Heart right ventricle (tissue), 16 donors: ENCODE results near the gene EDIL3. TPM values are rescaled to one million over a fixed set of nuclear protein-coding genes. Genes with fewer than 3 reads are reported as not detected.

ENCODE experiments used
- ATAC-seq, 8 donors: fragments of 200-7000 bp; cut with Tn5 transposase; one replicate each; pipeline ENCODE4 v1.9.1; 2020; ENCODE audit warnings: mild to moderate bottlenecking in 8 of 8, moderate library complexity in 8 of 8, moderate number of reproducible peaks in 1 of 8
- DNase-seq, 2 donors: peaks; one replicate each; pipeline ENCODE4 v3.0.0-alpha.2; 2020
- H3K27ac ChIP-seq, 10 donors: fragments of 200-600 bp; sonication (generic) in 2 of 10; one replicate each; pipeline versions ENCODE4 v1.5.0 to v1.8.0; 2020 to 2022; ENCODE audit warnings: mild to moderate bottlenecking in 3 of 10
- H3K27me3 ChIP-seq, 7 donors: fragments of 200-600 bp; one replicate each; pipeline ENCODE4 v1.8.0; 2021 to 2022; ENCODE audit warnings: mild to moderate bottlenecking in 2 of 7
- H3K36me3 ChIP-seq, 9 donors: fragments of 200-600 bp; sonication (generic) in 1 of 9; one replicate each; pipeline versions ENCODE4 v1.5.0 to v1.8.0; 2020 to 2022; ENCODE audit warnings: mild to moderate bottlenecking in 2 of 9
- H3K4me1 ChIP-seq, 9 donors: fragments of 200-600 bp; sonication (generic) in 1 of 9; one replicate each; pipeline versions ENCODE4 v1.5.0 to v1.8.0; 2020 to 2022; ENCODE audit warnings: mild to moderate bottlenecking in 4 of 9
- H3K4me3 ChIP-seq, 10 donors: fragments of 200-600 bp; sonication (generic) in 2 of 10; one replicate each; pipeline versions ENCODE4 v1.5.0 to v1.8.0; 2020 to 2022; ENCODE audit warnings: mild to moderate bottlenecking in 7 of 10, moderate library complexity in 2 of 10
- H3K9me3 ChIP-seq, 11 donors: fragments of 200-600 bp in 10 of 11; sonication (generic) in 2 of 11; one replicate each; pipeline versions ENCODE4 v1.5.0 to v1.8.0; 2013 to 2022; ENCODE audit warnings: mild to moderate bottlenecking in 2 of 11, control low read depth in 1 of 11, moderate library complexity in 1 of 11
- WGBS, 2 donors: extraction: QIAGEN DNeasy Blood & Tissue Kit; methylation state at CpG; one replicate each; pipeline ENCODE4 v1.1.7; 2013; ENCODE audit warnings: inconsistent platforms in 1 of 2; 5-methylcytosine and 5-hydroxymethylcytosine counted together
- intact Hi-C, 10 donors: fragments of 100-400 bp; cut with DNase I; formaldehyde crosslinking; loops; one replicate each; pipeline versions ENCODE4 v1.11.1 to v1.14.2; 2022
- polyA plus RNA-seq, 2 donors: library from polyadenylated mRNA; stranded (reverse); fragments of 200-250 nt; gene quantifications; one replicate each; pipeline ENCODE4 v1.2.3, GENCODE V29; 2013
- total RNA-seq, 10 donors: library from RNA; stranded (reverse); fragmentation: NEBNext Ultra II Directional in 3 of 10; extraction: Animal tissue kit (Norgen Biotek cat#: 25700) in 3 of 10; gene quantifications; one replicate each; pipeline versions ENCODE4 v1.2.1 to v1.2.4, GENCODE V29; 2021 to 2023
- TF ChIP-seq, protein P1 (sequence below), 9 donors: fragments of 200-600 bp; sonication (generic) in 2 of 9; IDR thresholded peaks; one replicate each; pipeline versions ENCODE4 v1.5.0 to v1.8.0; 2021 to 2022; ENCODE audit warnings: antibody characterized with exemption in 9 of 9, mild to moderate bottlenecking in 5 of 9, moderate library complexity in 1 of 9
- donor health status: Arrhythmogenic right ventricular cardiomyopathy.
- donor health status: ischemic (EF 13 %, LVEDD 7.1; RV severe dilation, severe dysfunction).
- donor health status: healthy with polysubstance abuse.
- donor health status: DM: no; HTN: yes; CAD: no.
- donor health status: DM: no; HTN: no; CAD: no.
- donor health status: ischemic (EF 25% LVEDD 6.9; RV normal size, moderate dysfunction).
- donor health status: ischemic (EF 25% LVEDD 5.7; RV mildly dilated, moderate dysfunction).
- donor health status: healthy.
- donor health status: DM: yes; HTN: yes; CAD: no.
- donor health status: Ischemic cardiomyopathy.
- donor health status: ischemic (EF 35%, LVEDD 5.7; RV mildly dilated, moderate dysfunction).
- donor health status: nonischemic (EF 11% LVEDD 7.7; RV severe dilation, severe dysfunction).
- donor health status: DM: yes; HTN: yes; CAD: no.
- donor health status: PGD.
- donor health status: ischemic (EF 29% LVEDD 5.4; RV normal size, mild dysfunction).
- donor health status: nonischemic (EF 23%, LVEDD 6.1; RV moderate dilation, normal function).

The EDIL3 gene
- total and polyA plus RNA-seq, 12 donors = 1.6 to 10.0 (median 3.9) TPM

DNA sequence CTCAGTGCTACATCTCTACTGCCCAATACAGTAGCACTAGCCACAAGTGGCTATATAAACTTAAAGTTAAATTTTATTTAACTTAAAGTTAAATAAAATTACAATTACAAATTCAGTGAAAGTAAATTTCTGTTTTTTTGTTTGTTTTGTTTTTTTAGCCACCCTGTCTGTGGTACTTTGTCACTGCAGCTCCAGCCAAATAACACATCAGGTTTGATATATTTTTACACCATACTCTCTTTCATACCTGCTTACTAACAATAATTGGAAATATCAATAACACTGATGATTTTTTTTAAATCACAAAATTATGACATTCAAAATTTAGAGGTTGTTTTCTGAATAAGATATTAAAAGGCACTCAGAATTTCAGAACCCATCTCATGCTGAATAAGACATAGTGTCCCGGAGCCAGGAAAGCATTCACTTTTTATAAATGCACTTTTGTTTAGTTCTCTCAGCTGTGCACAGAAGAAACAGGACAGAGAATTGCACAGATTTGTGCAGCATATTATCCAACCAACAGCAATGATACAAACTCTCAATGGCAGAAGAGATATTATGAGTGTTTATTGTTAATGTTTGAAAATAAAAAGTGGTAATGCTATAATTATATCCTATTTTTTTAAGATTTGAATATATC, 92.6 kb downstream of the EDIL3 start:
- H3K9me3 ChIP-seq = no peaks in the 10 kb centered on the region
- WGBS, 2 donors = 82 to 89% methylated on average over 1 of the region's 1 CpG
- no peaks in the 10 kb centered on the region for H3K36me3 ChIP-seq
- no peak overlapping the region for H3K27ac ChIP-seq
- no peaks in the 10 kb centered on the region for H3K27me3 ChIP-seq
- DNase-seq = no peak
- peaks cover 0 to 6% (median 0%) of the 10 kb centered on the region in 9 donors for H3K4me1 ChIP-seq
- no peak for ATAC-seq
- TF ChIP-seq, protein P1, sequence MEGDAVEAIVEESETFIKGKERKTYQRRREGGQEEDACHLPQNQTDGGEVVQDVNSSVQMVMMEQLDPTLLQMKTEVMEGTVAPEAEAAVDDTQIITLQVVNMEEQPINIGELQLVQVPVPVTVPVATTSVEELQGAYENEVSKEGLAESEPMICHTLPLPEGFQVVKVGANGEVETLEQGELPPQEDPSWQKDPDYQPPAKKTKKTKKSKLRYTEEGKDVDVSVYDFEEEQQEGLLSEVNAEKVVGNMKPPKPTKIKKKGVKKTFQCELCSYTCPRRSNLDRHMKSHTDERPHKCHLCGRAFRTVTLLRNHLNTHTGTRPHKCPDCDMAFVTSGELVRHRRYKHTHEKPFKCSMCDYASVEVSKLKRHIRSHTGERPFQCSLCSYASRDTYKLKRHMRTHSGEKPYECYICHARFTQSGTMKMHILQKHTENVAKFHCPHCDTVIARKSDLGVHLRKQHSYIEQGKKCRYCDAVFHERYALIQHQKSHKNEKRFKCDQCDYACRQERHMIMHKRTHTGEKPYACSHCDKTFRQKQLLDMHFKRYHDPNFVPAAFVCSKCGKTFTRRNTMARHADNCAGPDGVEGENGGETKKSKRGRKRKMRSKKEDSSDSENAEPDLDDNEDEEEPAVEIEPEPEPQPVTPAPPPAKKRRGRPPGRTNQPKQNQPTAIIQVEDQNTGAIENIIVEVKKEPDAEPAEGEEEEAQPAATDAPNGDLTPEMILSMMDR (IDR thresholded peaks at IDR 0.05) = no peak
- H3K4me3 ChIP-seq = no peak overlapping the region
- intact Hi-C loops = no loop called here

DNA sequence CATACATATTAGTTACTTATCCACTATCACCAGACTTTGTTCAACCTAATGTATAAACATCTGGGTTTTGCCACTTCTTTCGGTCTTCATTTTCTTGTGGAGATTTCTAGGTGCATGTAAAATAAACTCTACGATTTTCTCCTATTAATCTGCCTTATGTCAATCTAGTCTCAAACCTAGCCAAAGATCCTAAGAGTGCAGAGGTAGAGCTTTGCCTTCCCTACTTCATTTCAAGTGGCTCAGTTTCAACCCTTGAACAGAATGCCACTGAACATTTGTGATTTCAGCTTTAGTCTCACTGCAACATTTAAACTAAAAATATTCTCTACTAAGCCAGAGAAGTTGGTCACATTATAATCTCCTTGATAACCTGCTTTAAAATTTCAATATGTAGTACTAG, 94.0 kb downstream of the EDIL3 start:
- Histone ChIP-seq H3K4me3 (no peak overlapping the region), H3K36me3 (no peaks in the 10 kb centered on the region), H3K27ac (no peak overlapping the region), H3K9me3 (no peaks in the 10 kb centered on the region), H3K4me1 (peaks cover 0 to 9% (median 0%) of the 10 kb centered on the region in 9 donors), H3K27me3 (no peaks in the 10 kb centered on the region)
- DNase-seq (no peak), ATAC-seq (no peak)
- intact Hi-C loops = no loop called here
- WGBS, 2 donors = 59 to 66% methylated on average over 2 of the region's 2 CpGs
- TF ChIP-seq, protein P1 (IDR thresholded peaks at IDR 0.05) = no peak

DNA sequence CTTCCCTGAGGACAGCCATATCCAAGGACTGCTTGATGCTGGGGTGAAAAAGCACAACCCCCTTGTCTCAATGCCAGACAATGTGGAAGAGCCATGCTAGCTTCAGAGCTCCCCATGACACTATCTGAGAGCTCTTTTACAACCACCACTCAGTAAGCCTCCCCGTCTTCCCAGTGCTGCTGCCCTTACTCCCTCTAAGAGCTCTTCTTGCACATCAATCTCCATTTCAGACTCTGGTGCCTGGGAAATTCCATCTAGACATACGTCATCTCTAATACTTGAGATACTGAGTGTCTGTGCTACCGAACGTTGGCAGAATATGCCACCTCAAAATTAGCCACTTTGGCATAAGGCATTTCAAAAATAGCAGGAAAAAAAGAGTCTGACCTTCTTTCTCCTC, 94.5 kb downstream of the EDIL3 start:
- no peaks in the 10 kb centered on the region for H3K27me3 ChIP-seq
- TF ChIP-seq, protein P1 (IDR thresholded peaks at IDR 0.05) = no peak
- H3K27ac ChIP-seq = no peak overlapping the region
- no peak overlapping the region for H3K4me3 ChIP-seq
- no peak for DNase-seq
- no peaks in the 10 kb centered on the region for H3K36me3 ChIP-seq
- peak in 4 of 8 donors; percentile 38 to 67 (median 40) for ATAC-seq
- WGBS, 2 donors = 26 to 33% methylated on average over 4 of the region's 4 CpGs
- H3K9me3 ChIP-seq = no peaks in the 10 kb centered on the region
- peaks cover 0 to 10% (median 0%) of the 10 kb centered on the region in 9 donors for H3K4me1 ChIP-seq
- intact Hi-C loops = no loop called here

DNA sequence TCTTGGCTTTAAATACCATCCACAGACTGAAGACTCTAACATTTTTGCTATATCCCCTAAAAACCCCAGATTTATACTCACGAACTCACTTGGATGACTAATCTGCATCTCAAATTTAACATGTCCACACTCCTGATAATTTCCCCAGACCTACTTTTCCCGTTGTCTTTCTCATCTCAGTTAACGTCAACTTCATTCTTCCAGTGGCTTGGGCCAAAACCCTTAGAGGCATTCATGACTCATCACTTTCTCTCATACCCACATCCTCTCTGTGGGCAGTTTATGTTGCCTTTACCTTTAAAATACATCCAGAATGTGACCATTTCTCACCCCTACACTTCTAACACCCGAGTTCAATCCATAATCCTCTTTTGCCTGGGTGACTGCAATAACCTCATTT, 96.7 kb downstream of the EDIL3 start:
- intact Hi-C loops = no loop called here
- no peaks in the 10 kb centered on the region for H3K9me3 ChIP-seq
- H3K27me3 ChIP-seq = no peaks in the 10 kb centered on the region
- WGBS, 2 donors = 65 to 69% methylated on average over 4 of the region's 4 CpGs
- H3K27ac ChIP-seq = no peak overlapping the region
- TF ChIP-seq, protein P1 (IDR thresholded peaks at IDR 0.05) = no peak
- no peak overlapping the region for H3K4me3 ChIP-seq
- no peak for DNase-seq
- no peak for ATAC-seq
- H3K4me1 ChIP-seq = peaks cover 0 to 10% (median 0%) of the 10 kb centered on the region in 9 donors
- no peaks in the 10 kb centered on the region for H3K36me3 ChIP-seq
